Activated CD8-positive, alpha-beta memory T cell treated with anti-CD3 and anti-CD28 coated beads for 1 hour (primary cell): Measurements from ENCODE around the gene PCGF6.
"Not testable (repeated sequence)": the region's sequence is repeated elsewhere in the genome, so short reads cannot be mapped to it uniquely, and the experiment has no call there.

Experiments
- DNase-seq, 2 donors: peaks; one replicate each; pipeline ENCODE4 v3.0.0-alpha.2; 2020; ENCODE audit warnings: low read depth in 1 of 2; ENCODE audit errors: extremely low read depth in 1 of 2

Gene PCGF6

GRCh38 chr10:103350517-103351260 lies at the start of gene PCGF6:
PCGF6 (minus strand) TSS chr10:103351140; CDS start chr10:103351066, 74 bp downstream.
- DNase-seq, result peak; percentile 24 to 48

GRCh38 chr10:103397191-103397825 lies 46.4 kb upstream of the PCGF6 start:
- DNase-seq, result no peak

- no peak for DNase-seq
Observed at GRCh38 chr10:103396789-103397087, 45.8 kb upstream of the PCGF6 start.

GRCh38 chr10:103396067-103396788 lies 45.3 kb upstream of the PCGF6 start, which contains the start of the genes ATP5MK and PDCD11:
ATP5MK (minus strand) TSS chr10:103396475; CDS start chr10:103392457, 4,018 bp downstream.
PDCD11 (plus strand) TSS chr10:103396626; CDS start chr10:103398427, 1,801 bp downstream.
- DNase-seq, result peak; percentile 86

GRCh38 chr10:103395754-103396066 lies 44.8 kb upstream of the PCGF6 start:
- no peak for DNase-seq

GRCh38 chr10:103394180-103394579 lies 43.2 kb upstream of the PCGF6 start:
- no peak for DNase-seq

- DNase-seq, result no peak
Observed at GRCh38 chr10:103382769-103383168, 31.8 kb upstream of the PCGF6 start.

- DNase-seq, result no peak
Observed at GRCh38 chr10:103374263-103374662, 23.3 kb upstream of the PCGF6 start.

- no peak for DNase-seq
Observed at GRCh38 chr10:103373544-103373943, 22.6 kb upstream of the PCGF6 start.

GRCh38 chr10:103367782-103368518 lies 17.0 kb upstream of the PCGF6 start, which contains the start of gene TAF5:
TAF5 (plus strand) TSS chr10:103367976; CDS start chr10:103367990, 14 bp downstream.
- DNase-seq, result peak; percentile 76 to 80

- no peak for DNase-seq
Observed at GRCh38 chr10:103367379-103367781, 16.4 kb upstream of the PCGF6 start.

- DNase-seq, result not testable (repeated sequence)
Observed at GRCh38 chr10:103360791-103361190, 9.9 kb upstream of the PCGF6 start.

GRCh38 chr10:103359493-103359892 lies 8.6 kb upstream of the PCGF6 start:
- not testable (repeated sequence) for DNase-seq

- no peak for DNase-seq
Observed at GRCh38 chr10:103355906-103356599, 5.1 kb upstream of the PCGF6 start.

- not testable (repeated sequence) for DNase-seq
Observed at GRCh38 chr10:103354567-103354966, 3.6 kb upstream of the PCGF6 start.

GRCh38 chr10:103353281-103353680 lies 2.3 kb upstream of the PCGF6 start:
- no peak for DNase-seq

GRCh38 chr10:103350175-103350516 lies 794 bp downstream of the PCGF6 start:
- DNase-seq, result no peak

- no peak for DNase-seq
Observed at GRCh38 chr10:103336370-103336769, 14.6 kb downstream of the PCGF6 start.

- DNase-seq, result no peak
Observed at GRCh38 chr10:103334567-103334966, 16.4 kb downstream of the PCGF6 start.

GRCh38 chr10:103333934-103334520 lies 16.9 kb downstream of the PCGF6 start:
- no peak for DNase-seq
